HepG2 (cell line): ENCODE data around the gene SF3A2. TPM values are rescaled to one million over a fixed set of nuclear protein-coding genes. Genes with fewer than 3 reads are reported as not detected.
A peak's percentile ranks its signal among the peaks of the same experiment; 100 is the strongest.

Experiments used
- ATF7-NPFF ChIP-seq: sonication (generic); formaldehyde crosslinking; IDR thresholded peaks from 2 replicates; pipeline ENCODE4 v1.8.1; 2023; ENCODE audit warnings: mild to moderate bottlenecking, low read depth, missing genetic modification reagents, moderate library complexity
- CBX5 ChIP-seq: sonication (generic); formaldehyde crosslinking; IDR thresholded peaks from 2 replicates; pipeline ENCODE4 v1.4.0; 2020; ENCODE audit warnings: missing genetic modification reagents, borderline replicate concordance
- CEBPZ ChIP-seq: IDR thresholded peaks from 2 replicates; pipeline ENCODE4 v1.6.1; 2012; ENCODE audit warnings: low read length, improper control_type of control experiment
- DPF2 ChIP-seq: sonication (generic); formaldehyde crosslinking; IDR thresholded peaks from 2 replicates; pipeline ENCODE4 v1.4.0; 2020; ENCODE audit warnings: mild to moderate bottlenecking, low read depth, missing genetic modification reagents, borderline replicate concordance
- FOXP4 ChIP-seq: sonication (generic); formaldehyde crosslinking; IDR thresholded peaks from 2 replicates; pipeline ENCODE4 v1.4.0; 2020; ENCODE audit warnings: missing genetic modification reagents
- GTF3A ChIP-seq: sonication (generic); formaldehyde crosslinking; conservative IDR thresholded peaks from 2 replicates; pipeline ENCODE4 v1.4.0; 2020; ENCODE audit warnings: mild to moderate bottlenecking, missing genetic modification reagents
- HMGA1 ChIP-seq: sonication (generic); formaldehyde crosslinking; conservative IDR thresholded peaks from 2 replicates; pipeline ENCODE4 v1.4.0; 2020; ENCODE audit warnings: missing genetic modification reagents
- ISL2 ChIP-seq: sonication (generic); formaldehyde crosslinking; IDR thresholded peaks from 2 replicates; pipeline ENCODE4 v1.5.0; 2020; ENCODE audit warnings: missing genetic modification reagents
- KLF9 ChIP-seq: IDR thresholded peaks from 2 replicates; pipeline ENCODE4 v1.6.1; 2016; ENCODE audit warnings: low read depth
- MNT ChIP-seq: fragments of 450-650 bp; IDR thresholded peaks from 2 replicates; pipeline ENCODE4 v1.6.1; 2016
- NCOR1 ChIP-seq: fragments of 200-600 bp; sonication (generic); IDR thresholded peaks from 2 replicates; pipeline ENCODE4 v1.7.0; 2017; ENCODE audit warnings: antibody characterized with exemption, low read length, borderline replicate concordance
- NFIC ChIP-seq: IDR thresholded peaks from 2 replicates; pipeline ENCODE4 v1.6.1; 2012; ENCODE audit warnings: mild to moderate bottlenecking, low read length, inconsistent platforms
- PPARG ChIP-seq: conservative IDR thresholded peaks from 2 replicates; pipeline ENCODE4 v1.6.1; 2016; ENCODE audit warnings: missing biosample characterization, missing genetic modification reagents
- THAP8 ChIP-seq: sonication (generic); formaldehyde crosslinking; IDR thresholded peaks from 2 replicates; pipeline ENCODE4 v1.5.1; 2020; ENCODE audit warnings: missing genetic modification reagents, mild to moderate bottlenecking, borderline replicate concordance
- TOPORS ChIP-seq: sonication (generic); formaldehyde crosslinking; IDR thresholded peaks from 2 replicates; pipeline ENCODE4 v1.8.0; 2023; ENCODE audit warnings: mild to moderate bottlenecking, missing genetic modification reagents
- ZFP37 ChIP-seq: sonication (generic); formaldehyde crosslinking; IDR thresholded peaks from 2 replicates; pipeline ENCODE4 v1.4.0; 2020; ENCODE audit warnings: missing genetic modification reagents, borderline replicate concordance
- ZNF354B ChIP-seq: sonication (generic); formaldehyde crosslinking; IDR thresholded peaks from 2 replicates; pipeline ENCODE4 v1.8.0; 2022; ENCODE audit warnings: mild to moderate bottlenecking, missing genetic modification reagents
- ZNF382 ChIP-seq: sonication (generic); formaldehyde crosslinking; IDR thresholded peaks from 2 replicates; pipeline ENCODE4 v1.5.0; 2020; ENCODE audit warnings: missing genetic modification reagents, mild to moderate bottlenecking, borderline replicate concordance
- ZNF430 ChIP-seq: sonication (generic); formaldehyde crosslinking; IDR thresholded peaks from 2 replicates; pipeline ENCODE4 v1.9.0; 2021; ENCODE audit warnings: mild to moderate bottlenecking, missing genetic modification reagents
- ZNF432 ChIP-seq: sonication (generic); formaldehyde crosslinking; IDR thresholded peaks from 2 replicates; pipeline ENCODE4 v1.5.0; 2020; ENCODE audit warnings: missing genetic modification reagents, mild to moderate bottlenecking, borderline replicate concordance
- ZNF558 ChIP-seq: sonication (generic); formaldehyde crosslinking; IDR thresholded peaks from 2 replicates; pipeline ENCODE4 v1.9.0; 2022; ENCODE audit warnings: mild to moderate bottlenecking, missing genetic modification reagents, borderline replicate concordance
- ZNF570 ChIP-seq: sonication (generic); formaldehyde crosslinking; IDR thresholded peaks from 2 replicates; pipeline ENCODE4 v1.4.0; 2020; ENCODE audit warnings: mild to moderate bottlenecking, missing genetic modification reagents, borderline replicate concordance
- ZNF572 ChIP-seq: sonication (generic); formaldehyde crosslinking; IDR thresholded peaks from 2 replicates; pipeline ENCODE4 v1.5.1; 2020; ENCODE audit warnings: mild to moderate bottlenecking, missing genetic modification reagents
- polyA plus RNA-seq, 8 experiments: library from polyadenylated mRNA; depleted of rRNA in 3 of 8; stranded (reverse) in 7 of 8; unstranded in 1 of 8; fragments of >200 nt; fragmentation: Illumina TruSeq in 4 of 8; extraction: Trizol in 4 of 8; gene quantifications; 2 replicates each; pipeline versions ENCODE4 v1.2.1 to v1.2.3, GENCODE V29; 2011 to 2016; ENCODE audit warnings: low read depth in 4 of 8, missing spikeins in 1 of 8, mixed read lengths in 1 of 8; ENCODE audit not compliant: insufficient read depth in 1 of 8
- total RNA-seq, 5 experiments: library from RNA; depleted of rRNA; stranded (reverse); fragments of >200 nt; fragmentation: Illumina TruSeq; extraction: Trizol; gene quantifications; 2 replicates each; pipeline ENCODE4 v1.2.3, GENCODE V29; 2016; ENCODE audit warnings: low read depth in 1 of 5

Gene SF3A2
- total and polyA plus RNA-seq, 2 of the 13 experiments (the other 11 are each of a cell fraction or from before 2014, with no cell fraction given), result 8.6 to 8.8 TPM

GRCh38 chr19:2235381-2236063 is 1.1 kb upstream of the SF3A2 start (continued):
- no peak for TF ChIP-seq MNT
- no peak for TF ChIP-seq NFIC
- no peak for TF ChIP-seq ZNF430
- TF ChIP-seq HMGA1 (CRISPR knock-in tag), result no peak
- TF ChIP-seq CEBPZ, result no peak
- TF ChIP-seq ZNF382 (CRISPR knock-in tag), result no peak
- no peak for TF ChIP-seq GTF3A (CRISPR knock-in tag)
- no peak for TF ChIP-seq ZNF432 (CRISPR knock-in tag)
- no peak for TF ChIP-seq THAP8
- TF ChIP-seq ZNF558 (CRISPR knock-in tag), result no peak
- TF ChIP-seq ZNF572, result peak; percentile 80
- TF ChIP-seq PPARG (CRISPR knock-in tag), result no peak
- TF ChIP-seq FOXP4 (CRISPR knock-in tag), result 0 out of 2 replicates have a peak, but pooled peaks have one; percentile 17
- no peak for TF ChIP-seq ZFP37 (CRISPR knock-in tag)
- TF ChIP-seq NCOR1, result peak; percentile 85
- TF ChIP-seq ATF7-NPFF (CRISPR knock-in tag), result 0 out of 2 replicates have a peak, but pooled peaks have one; percentile 48
- no peak for TF ChIP-seq TOPORS (CRISPR knock-in tag)
- TF ChIP-seq ZNF354B (CRISPR knock-in tag), result no peak
- no peak for TF ChIP-seq KLF9 (CRISPR knock-in tag)
- TF ChIP-seq DPF2 (CRISPR knock-in tag), result no peak
- 0 out of 2 replicates have a peak, but pooled peaks have one; percentile 48 for TF ChIP-seq ISL2 (CRISPR knock-in tag)
- peak; percentile 27; the same call in 1 of the 2 replicates for TF ChIP-seq CBX5 (CRISPR knock-in tag)
- TF ChIP-seq ZNF570 (CRISPR knock-in tag), result no peak
